ENCODE data around the gene SUFU.

Gene SUFU

DNA sequence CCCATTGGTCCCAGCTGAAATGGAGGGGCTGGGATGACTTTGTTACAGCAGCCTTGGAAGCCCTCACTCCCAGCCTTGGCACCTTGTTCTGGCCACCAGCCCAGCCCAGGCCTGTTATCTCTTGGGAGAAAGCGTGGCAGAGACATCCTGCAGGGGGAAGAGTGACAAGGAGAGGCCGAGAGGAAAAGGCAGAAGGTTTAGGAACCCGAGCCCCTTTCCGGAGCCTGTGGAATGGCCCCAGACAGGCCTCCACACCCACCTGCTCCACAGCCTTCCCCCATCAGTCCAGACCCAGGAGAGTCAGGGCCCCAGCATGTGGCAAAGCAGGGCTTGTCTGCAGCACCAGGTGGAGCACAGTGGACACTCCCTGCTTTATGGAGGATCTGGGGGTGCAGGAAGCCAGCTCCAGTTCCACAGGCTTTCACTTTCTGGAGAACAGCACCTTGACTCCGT is 116.4 kb downstream of the SUFU start:
- no peak overlapping the region for H3K9ac ChIP-seq
- no peaks in the 10 kb centered on the region for H3K79me2 ChIP-seq (ENCODE audit: insufficient read depth, low read depth)
- no peak overlapping the region for H3K4me3 ChIP-seq (IDR thresholded peaks at IDR 0.05; ENCODE audit: insufficient read depth, low read depth, low read length)
- no peak overlapping the region for H3K27ac ChIP-seq
- H3K27me3 ChIP-seq (ENCODE audit: insufficient read depth, low read depth), result no peaks in the 10 kb centered on the region
- H4K20me1 ChIP-seq (ENCODE audit: insufficient read depth), result no peaks in the 10 kb centered on the region
- TF ChIP-seq, protein P1, sequence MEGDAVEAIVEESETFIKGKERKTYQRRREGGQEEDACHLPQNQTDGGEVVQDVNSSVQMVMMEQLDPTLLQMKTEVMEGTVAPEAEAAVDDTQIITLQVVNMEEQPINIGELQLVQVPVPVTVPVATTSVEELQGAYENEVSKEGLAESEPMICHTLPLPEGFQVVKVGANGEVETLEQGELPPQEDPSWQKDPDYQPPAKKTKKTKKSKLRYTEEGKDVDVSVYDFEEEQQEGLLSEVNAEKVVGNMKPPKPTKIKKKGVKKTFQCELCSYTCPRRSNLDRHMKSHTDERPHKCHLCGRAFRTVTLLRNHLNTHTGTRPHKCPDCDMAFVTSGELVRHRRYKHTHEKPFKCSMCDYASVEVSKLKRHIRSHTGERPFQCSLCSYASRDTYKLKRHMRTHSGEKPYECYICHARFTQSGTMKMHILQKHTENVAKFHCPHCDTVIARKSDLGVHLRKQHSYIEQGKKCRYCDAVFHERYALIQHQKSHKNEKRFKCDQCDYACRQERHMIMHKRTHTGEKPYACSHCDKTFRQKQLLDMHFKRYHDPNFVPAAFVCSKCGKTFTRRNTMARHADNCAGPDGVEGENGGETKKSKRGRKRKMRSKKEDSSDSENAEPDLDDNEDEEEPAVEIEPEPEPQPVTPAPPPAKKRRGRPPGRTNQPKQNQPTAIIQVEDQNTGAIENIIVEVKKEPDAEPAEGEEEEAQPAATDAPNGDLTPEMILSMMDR (conservative IDR thresholded peaks at IDR 0.05; ENCODE audit: low read depth, low read length), result no peak
- no peak overlapping the region for H3K4me2 ChIP-seq
- H3K36me3 ChIP-seq (ENCODE audit: insufficient read depth), result no peaks in the 10 kb centered on the region
- no peak overlapping the region for H2AFZ ChIP-seq (ENCODE audit: low read depth)
- no peaks in the 10 kb centered on the region for H3K4me1 ChIP-seq (ENCODE audit: low read depth, poor library complexity, severe bottlenecking)

DNA sequence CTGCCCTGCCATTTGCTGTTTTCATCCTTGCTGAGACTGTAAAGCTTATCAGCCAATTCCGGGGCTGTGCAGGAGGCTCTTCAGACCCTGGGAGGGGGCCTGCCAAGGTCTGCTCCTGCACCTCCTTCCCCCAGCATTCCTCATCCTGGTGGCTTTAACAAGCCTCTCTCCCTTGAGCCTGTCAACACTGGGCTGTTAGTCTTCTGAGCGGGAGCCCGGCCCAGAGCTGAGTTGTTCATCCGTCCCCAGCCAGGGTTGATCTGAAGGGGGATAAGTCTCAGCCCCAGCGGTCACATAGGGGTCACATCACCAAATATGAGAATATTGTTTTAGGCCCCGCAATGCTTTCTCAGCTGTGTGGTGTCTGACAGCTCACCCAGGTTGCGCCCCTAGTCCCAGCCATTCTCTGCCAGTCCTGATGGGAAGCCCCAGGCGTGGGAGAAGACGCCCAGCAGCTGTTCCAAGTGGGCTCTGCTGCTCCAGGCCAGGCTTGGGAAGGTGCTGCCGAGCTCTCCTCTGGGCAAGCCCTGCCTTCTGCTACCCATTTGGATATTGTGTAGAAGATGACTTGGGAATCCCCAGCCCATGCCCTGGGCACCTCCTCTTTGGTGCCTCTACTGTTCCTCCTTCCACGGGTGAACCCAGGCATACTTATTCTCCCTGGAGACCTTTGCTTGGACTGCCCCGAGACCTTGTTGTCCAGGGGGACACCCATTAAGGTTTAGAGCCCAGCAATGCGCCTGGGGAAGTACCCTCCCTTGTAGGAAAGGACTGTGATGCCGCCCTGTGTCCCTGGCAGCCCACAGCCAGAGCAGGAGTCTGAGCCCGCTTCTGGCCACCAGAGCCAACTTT is 117.0 kb downstream of the SUFU start:
- no peaks in the 10 kb centered on the region for H3K4me1 ChIP-seq (ENCODE audit: low read depth, poor library complexity, severe bottlenecking)
- H3K4me3 ChIP-seq (IDR thresholded peaks at IDR 0.05; ENCODE audit: insufficient read depth, low read depth, low read length), result no peak overlapping the region
- TF ChIP-seq, protein P1 (conservative IDR thresholded peaks at IDR 0.05; ENCODE audit: low read depth, low read length), result no peak
- no peak overlapping the region for H2AFZ ChIP-seq (ENCODE audit: low read depth)
- H3K27ac ChIP-seq, result no peak overlapping the region
- no peaks in the 10 kb centered on the region for H3K36me3 ChIP-seq (ENCODE audit: insufficient read depth)
- no peak overlapping the region for H3K9ac ChIP-seq
- H3K27me3 ChIP-seq (ENCODE audit: insufficient read depth, low read depth), result no peaks in the 10 kb centered on the region
- no peaks in the 10 kb centered on the region for H4K20me1 ChIP-seq (ENCODE audit: insufficient read depth)
- H3K4me2 ChIP-seq, result no peak overlapping the region
- no peaks in the 10 kb centered on the region for H3K79me2 ChIP-seq (ENCODE audit: insufficient read depth, low read depth)

DNA sequence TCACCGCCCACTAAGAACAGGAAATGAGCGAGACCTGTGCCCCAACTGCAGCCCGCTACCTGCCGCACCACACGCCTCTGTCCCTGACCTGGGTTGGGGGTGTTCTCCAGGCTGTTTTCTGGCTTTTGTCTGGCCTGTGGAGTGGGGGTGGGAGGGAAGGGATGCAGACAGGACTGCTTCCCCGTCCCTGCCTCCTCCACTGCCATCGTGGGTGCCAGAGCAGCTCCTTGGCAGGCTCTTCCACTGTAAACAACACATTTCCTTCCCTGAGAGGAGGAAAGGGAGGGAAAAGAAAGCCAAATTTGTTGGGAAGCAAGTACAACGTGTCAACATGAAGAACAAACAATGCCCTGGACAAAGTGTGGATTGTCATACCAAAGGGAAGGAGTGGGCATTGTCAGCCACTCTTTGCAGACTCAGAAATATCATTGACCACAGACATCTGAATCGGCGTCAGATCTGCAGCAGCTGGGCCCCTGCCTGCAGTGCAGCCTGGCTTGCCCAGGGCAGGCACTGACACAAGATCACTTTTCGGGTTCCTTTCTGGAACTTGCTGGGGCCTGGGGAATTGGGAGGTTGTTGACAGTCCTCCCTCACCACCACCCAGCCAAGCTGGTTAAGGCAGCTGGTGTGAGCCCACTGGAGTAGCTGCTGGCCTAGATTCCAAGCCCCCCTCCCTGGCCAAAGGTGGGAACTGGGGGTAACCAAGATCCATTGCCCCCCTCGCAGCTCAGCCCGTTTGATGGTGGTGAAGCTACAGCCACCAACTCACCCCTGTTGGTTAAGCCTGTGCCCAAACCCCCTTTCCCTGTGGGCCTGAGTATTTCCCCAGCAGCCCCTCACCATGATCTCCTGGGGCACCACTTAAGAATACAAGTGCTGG is 117.9 kb downstream of the SUFU start:
- no peaks in the 10 kb centered on the region for H3K4me1 ChIP-seq (ENCODE audit: low read depth, poor library complexity, severe bottlenecking)
- no peaks in the 10 kb centered on the region for H4K20me1 ChIP-seq (ENCODE audit: insufficient read depth)
- no peak overlapping the region for H2AFZ ChIP-seq (ENCODE audit: low read depth)
- H3K9ac ChIP-seq, result no peak overlapping the region
- H3K79me2 ChIP-seq (ENCODE audit: insufficient read depth, low read depth), result no peaks in the 10 kb centered on the region
- H3K4me3 ChIP-seq (IDR thresholded peaks at IDR 0.05; ENCODE audit: insufficient read depth, low read depth, low read length), result no peak overlapping the region
- H3K36me3 ChIP-seq (ENCODE audit: insufficient read depth), result no peaks in the 10 kb centered on the region
- no peak overlapping the region for H3K4me2 ChIP-seq
- H3K27ac ChIP-seq, result no peak overlapping the region
- no peaks in the 10 kb centered on the region for H3K27me3 ChIP-seq (ENCODE audit: insufficient read depth, low read depth)
- TF ChIP-seq, protein P1 (conservative IDR thresholded peaks at IDR 0.05; ENCODE audit: low read depth, low read length), result no peak

DNA sequence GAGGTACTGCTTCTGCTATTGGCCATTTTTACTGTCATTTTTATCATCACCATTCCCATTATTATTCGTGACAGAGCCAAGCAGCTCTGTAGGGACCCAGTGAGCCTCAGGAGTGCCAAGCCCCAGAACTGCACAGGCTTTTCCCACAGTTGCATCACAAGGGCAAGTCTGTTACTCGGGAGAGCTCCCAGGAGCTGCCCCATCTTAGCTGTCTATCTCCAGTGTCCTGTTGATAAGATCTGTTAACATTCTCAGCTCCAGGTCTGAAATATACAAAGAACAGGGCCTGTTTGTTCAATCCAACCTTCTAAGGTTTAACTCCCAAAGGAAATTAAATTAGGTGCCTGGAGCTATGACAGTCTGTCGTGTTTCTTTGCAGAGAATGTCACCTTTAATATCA is 120.3 kb downstream of the SUFU start:
- TF ChIP-seq, protein P1 (conservative IDR thresholded peaks at IDR 0.05; ENCODE audit: low read depth, low read length), result no peak
- Histone ChIP-seq H3K4me3 (IDR thresholded peaks at IDR 0.05; ENCODE audit: insufficient read depth, low read depth, low read length) (no peak overlapping the region), H4K20me1 (ENCODE audit: insufficient read depth) (no peaks in the 10 kb centered on the region), H2AFZ (ENCODE audit: low read depth) (no peak overlapping the region), H3K4me2 (no peak overlapping the region), H3K4me1 (ENCODE audit: low read depth, poor library complexity, severe bottlenecking) (no peaks in the 10 kb centered on the region), H3K27me3 (ENCODE audit: insufficient read depth, low read depth) (no peaks in the 10 kb centered on the region), H3K36me3 (ENCODE audit: insufficient read depth) (no peaks in the 10 kb centered on the region), H3K79me2 (ENCODE audit: insufficient read depth, low read depth) (no peaks in the 10 kb centered on the region), H3K9ac (no peak overlapping the region), H3K27ac (no peak overlapping the region)
